HEK293 (cell line): ENCODE data around the gene SHISA5.

Experiments used
- CTCF ChIA-PET: fragments of 350-600 bp; formaldehyde crosslinking; extraction: SDS; loops from one replicate; lab custom pipeline; 2021; ENCODE audit warnings: antibody characterized with exemption; lab: Yijun Ruan, JAX
- POLR2A ChIA-PET: fragments of 300-600 bp; formaldehyde crosslinking; extraction: SDS; loops from one replicate; lab custom pipeline; 2020; ENCODE audit warnings: antibody characterized with exemption, inconsistent platforms; lab: Yijun Ruan, JAX
- H3K27ac ChIP-seq: fragments of 200-500 bp; sonication (Bioruptor generic); 2 replicates; pipeline ENCODE4 v1.5.1; 2014; ENCODE audit warnings: low read depth, low read length, control low read depth, inconsistent platforms; ENCODE audit errors: extremely low read depth
- H3K36me3 ChIP-seq, 2 experiments: fragments of 200-500 bp in 1 of 2; sonication (Bioruptor generic) in 1 of 2; 1 replicate in 1 of 2; 2 replicates in 1 of 2; pipeline ENCODE4 v1.5.1; 2014 to 2017; ENCODE audit warnings: inconsistent platforms in 2 of 2, low read length in 2 of 2; ENCODE audit not compliant: control insufficient read depth in 2 of 2, insufficient read depth in 1 of 2
- H3K4me1 ChIP-seq: fragments of 200-500 bp; sonication (Bioruptor generic); 2 replicates; pipeline ENCODE4 v1.5.1; 2014; ENCODE audit warnings: mild to moderate bottlenecking, low read length, inconsistent platforms; ENCODE audit not compliant: control insufficient read depth, insufficient read depth
- H3K4me3 ChIP-seq: 2 replicates; pipeline ENCODE4 v1.5.1; 2011; ENCODE audit warnings: low read depth, mild to moderate bottlenecking, control low read depth, low read length, moderate library complexity
- H3K9me3 ChIP-seq: fragments of 200-500 bp; sonication (Bioruptor generic); 2 replicates; pipeline ENCODE4 v1.5.1; 2014; ENCODE audit warnings: low read depth, low read length, inconsistent platforms; ENCODE audit not compliant: control insufficient read depth, insufficient read depth
- EGR2 ChIP-seq: fragments of 450-650 bp; formaldehyde crosslinking; IDR thresholded peaks from 2 replicates; pipeline ENCODE4 v1.5.1; 2016; ENCODE audit warnings: low read depth, missing biosample characterization, missing genetic modification characterization
- ELK4 ChIP-seq: IDR thresholded peaks from 2 replicates; pipeline ENCODE4 v1.6.1; 2011; ENCODE audit warnings: mild to moderate bottlenecking, low read depth, low read length, borderline replicate concordance
- PRDM6 ChIP-seq: fragments of 450-650 bp; formaldehyde crosslinking; IDR thresholded peaks from 2 replicates; pipeline ENCODE4 v1.5.1; 2017; ENCODE audit warnings: missing biosample characterization, missing genetic modification characterization
- ZBTB44 ChIP-seq: fragments of 450-650 bp; IDR thresholded peaks from 2 replicates; pipeline ENCODE4 v1.5.1; 2018; ENCODE audit warnings: missing biosample characterization, mild to moderate bottlenecking, missing genetic modification characterization
- ZFHX2 ChIP-seq: fragments of 450-650 bp; formaldehyde crosslinking; conservative IDR thresholded peaks from 2 replicates; pipeline ENCODE4 v1.5.1; 2016; ENCODE audit warnings: missing biosample characterization, missing genetic modification characterization
- ZNF202 ChIP-seq: fragments of 450-650 bp; formaldehyde crosslinking; IDR thresholded peaks from 2 replicates; pipeline ENCODE4 v1.5.1; 2016; ENCODE audit warnings: missing biosample characterization, missing genetic modification characterization, borderline replicate concordance
- ZNF280D ChIP-seq: fragments of 450-650 bp; formaldehyde crosslinking; IDR thresholded peaks from 2 replicates; pipeline ENCODE4 v1.5.1; 2016; ENCODE audit warnings: missing biosample characterization, missing genetic modification characterization
- ZNF404 ChIP-seq: fragments of 450-650 bp; formaldehyde crosslinking; IDR thresholded peaks from 2 replicates; pipeline ENCODE4 v1.5.1; 2017; ENCODE audit warnings: missing biosample characterization, missing genetic modification characterization
- ZNF555 ChIP-seq: fragments of 450-650 bp; formaldehyde crosslinking; conservative IDR thresholded peaks from 2 replicates; pipeline ENCODE4 v1.5.1; 2017; ENCODE audit warnings: missing biosample characterization, mild to moderate bottlenecking, missing genetic modification characterization, inconsistent platforms
- ZNF645 ChIP-seq: fragments of 450-650 bp; formaldehyde crosslinking; IDR thresholded peaks from 2 replicates; pipeline ENCODE4; 2016; ENCODE audit warnings: missing biosample characterization, missing genetic modification characterization
- ZSCAN4 ChIP-seq: fragments of 450-650 bp; formaldehyde crosslinking; IDR thresholded peaks from 2 replicates; pipeline ENCODE4 v1.5.1; 2017; ENCODE audit warnings: missing biosample characterization, missing genetic modification characterization

Gene SHISA5

GRCh38 chr3:48492461-48493202, 11.3 kb downstream of the SHISA5 start:
- CTCF ChIA-PET: no interaction called here

GRCh38 chr3:48486952-48487351, 17.0 kb downstream of the SHISA5 start:
- CTCF ChIA-PET: no interaction called here

More at GRCh38 chr3:48492461-48493202, 11.3 kb downstream of the SHISA5 start:
- 0 out of 2 replicates have a peak, but pooled peaks have one; percentile 41 for TF ChIP-seq ZBTB44 (tag by site-specific recombination)
- TF ChIP-seq ZNF555 (tag by site-specific recombination): no peak
- TF ChIP-seq ZNF280D (tag by site-specific recombination): 0 out of 2 replicates have a peak, but pooled peaks have one; percentile 13
- no peak for TF ChIP-seq ZNF202 (tag by site-specific recombination)
- TF ChIP-seq PRDM6 (tag by site-specific recombination): 0 out of 2 replicates have a peak, but pooled peaks have one; percentile 36
- TF ChIP-seq ZNF645 (tag by site-specific recombination): no peak
- POLR2A ChIA-PET: no interaction called here
- Histone ChIP-seq H3K4me1 (no peaks in the 10 kb centered on the region), H3K9me3 (no peaks in the 10 kb centered on the region), H3K4me3 (no peak overlapping the region), H3K36me3 (no peaks in the 10 kb centered on the region), H3K27ac (no peak overlapping the region)

More at GRCh38 chr3:48486952-48487351, 17.0 kb downstream of the SHISA5 start:
- Histone ChIP-seq H3K27ac (no peak overlapping the region), H3K4me3 (no peak overlapping the region), H3K36me3 (no peaks in the 10 kb centered on the region), H3K9me3 (no peaks in the 10 kb centered on the region), H3K4me1 (no peaks in the 10 kb centered on the region)
- POLR2A ChIA-PET: no interaction called here
- TF ChIP-seq ELK4: no peak
- TF ChIP-seq EGR2 (tag by site-specific recombination): peak; percentile 51; the same call in 1 of the 2 replicates
- TF ChIP-seq ZSCAN4 (tag by site-specific recombination): peak; percentile 41; the same call in 1 of the 2 replicates
- no peak for TF ChIP-seq ZNF555 (tag by site-specific recombination)
- no peak for TF ChIP-seq ZNF404 (tag by site-specific recombination)
- TF ChIP-seq ZFHX2: peak; percentile 41
